Measurements from ENCODE around the gene MT1B. TPM values are rescaled to one million over a fixed set of nuclear protein-coding genes. Genes with fewer than 3 reads are reported as not detected.

Gene MT1B
- total and polyA plus RNA-seq, 2 of the 13 experiments (the other 11 are each of a cell fraction or from before 2014, with no cell fraction given), result 0.89 TPM; not detected in 1

DNA sequence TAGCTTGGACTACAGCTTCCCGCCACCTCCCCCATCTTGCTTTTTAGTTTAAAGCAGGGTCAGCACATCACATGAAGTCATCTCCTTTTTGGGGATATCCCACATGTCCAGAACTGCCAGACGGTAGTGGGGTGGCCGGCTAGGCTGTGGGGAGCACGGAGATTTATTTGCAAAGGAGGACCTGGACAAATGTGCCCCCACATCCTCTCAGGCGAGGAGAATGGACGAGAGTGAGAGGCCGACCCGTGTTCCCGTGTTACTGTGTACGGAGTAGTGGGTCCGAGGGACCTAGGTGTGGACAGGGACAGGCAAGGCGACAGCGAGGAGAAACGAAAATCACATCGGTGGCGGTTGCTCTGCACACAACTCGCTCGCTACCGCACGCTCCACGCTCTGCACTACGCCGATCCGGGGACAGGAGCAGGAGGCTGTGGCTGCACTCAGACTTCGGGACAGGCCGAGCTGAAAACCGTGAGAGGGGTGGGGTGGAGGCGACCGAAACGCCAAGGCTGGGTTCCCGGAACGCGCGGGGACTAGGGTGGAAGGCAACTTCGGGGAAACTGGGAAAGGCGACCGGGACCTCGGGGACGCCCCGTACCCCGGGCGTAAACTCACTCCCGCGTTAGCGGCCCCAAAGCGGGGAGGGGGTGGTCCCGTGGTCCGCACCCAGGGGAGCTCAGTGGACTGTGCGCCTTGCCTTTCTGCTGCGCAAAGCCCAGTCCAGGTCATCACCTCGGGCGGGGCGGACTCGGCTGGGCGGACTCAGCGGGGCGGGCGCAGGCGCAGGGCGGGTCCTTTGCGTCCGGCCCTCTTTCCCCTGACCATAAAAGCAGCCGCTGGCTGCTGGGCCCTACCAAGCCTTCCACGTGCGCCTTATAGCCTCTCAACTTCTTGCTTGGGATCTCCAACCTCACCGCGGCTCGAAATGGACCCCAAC lies 13.6 kb upstream of the MT1B start, which contains the start of gene MT1A (continued):
- TF ChIP-seq, protein P1, sequence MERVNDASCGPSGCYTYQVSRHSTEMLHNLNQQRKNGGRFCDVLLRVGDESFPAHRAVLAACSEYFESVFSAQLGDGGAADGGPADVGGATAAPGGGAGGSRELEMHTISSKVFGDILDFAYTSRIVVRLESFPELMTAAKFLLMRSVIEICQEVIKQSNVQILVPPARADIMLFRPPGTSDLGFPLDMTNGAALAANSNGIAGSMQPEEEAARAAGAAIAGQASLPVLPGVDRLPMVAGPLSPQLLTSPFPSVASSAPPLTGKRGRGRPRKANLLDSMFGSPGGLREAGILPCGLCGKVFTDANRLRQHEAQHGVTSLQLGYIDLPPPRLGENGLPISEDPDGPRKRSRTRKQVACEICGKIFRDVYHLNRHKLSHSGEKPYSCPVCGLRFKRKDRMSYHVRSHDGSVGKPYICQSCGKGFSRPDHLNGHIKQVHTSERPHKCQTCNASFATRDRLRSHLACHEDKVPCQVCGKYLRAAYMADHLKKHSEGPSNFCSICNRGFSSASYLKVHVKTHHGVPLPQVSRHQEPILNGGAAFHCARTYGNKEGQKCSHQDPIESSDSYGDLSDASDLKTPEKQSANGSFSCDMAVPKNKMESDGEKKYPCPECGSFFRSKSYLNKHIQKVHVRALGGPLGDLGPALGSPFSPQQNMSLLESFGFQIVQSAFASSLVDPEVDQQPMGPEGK (CRISPR knock-in tag; IDR thresholded peaks at IDR 0.05), result peak; percentile 53
- TF ChIP-seq TAF1 (CRISPR knock-in tag; IDR thresholded peaks at IDR 0.05) (peak; percentile 32; the same call in 1 of the 2 replicates), HMGXB4 (CRISPR knock-in tag; IDR thresholded peaks at IDR 0.05; ENCODE audit: borderline replicate concordance in 1 of 2, low read depth in 1 of 2) (0 out of 4 replicates have a peak, but pooled peaks of 1 of the 2 experiments have one; percentile 21), HNF4A (CRISPR knock-in tag; IDR thresholded peaks at IDR 0.05) (peak; percentile 56), FOSL2 (CRISPR knock-in tag; IDR thresholded peaks at IDR 0.05) (0 out of 2 replicates have a peak, but pooled peaks have one; percentile 17), ZBTB43 (CRISPR knock-in tag; conservative IDR thresholded peaks at IDR 0.05) (0 out of 2 replicates have a peak, but pooled peaks have one; percentile 21), ZNF713 (CRISPR knock-in tag; IDR thresholded peaks at IDR 0.05) (no peak), MYPOP (CRISPR knock-in tag; IDR thresholded peaks at IDR 0.05) (peak; percentile 98), ZMAT3 (CRISPR knock-in tag; conservative IDR thresholded peaks at IDR 0.05) (peak; percentile 53; the same call in 1 of the 2 replicates), NR0B2 (CRISPR knock-in tag; IDR thresholded peaks at IDR 0.05) (0 out of 2 replicates have a peak, but pooled peaks have one; percentile 49), GTF3A (CRISPR knock-in tag; conservative IDR thresholded peaks at IDR 0.05) (0 out of 2 replicates have a peak, but pooled peaks have one; percentile 36), HDAC1 (CRISPR knock-in tag; IDR thresholded peaks at IDR 0.05) (peak; percentile 26; the same call in 1 of the 2 replicates)
- TF ChIP-seq, protein P2, sequence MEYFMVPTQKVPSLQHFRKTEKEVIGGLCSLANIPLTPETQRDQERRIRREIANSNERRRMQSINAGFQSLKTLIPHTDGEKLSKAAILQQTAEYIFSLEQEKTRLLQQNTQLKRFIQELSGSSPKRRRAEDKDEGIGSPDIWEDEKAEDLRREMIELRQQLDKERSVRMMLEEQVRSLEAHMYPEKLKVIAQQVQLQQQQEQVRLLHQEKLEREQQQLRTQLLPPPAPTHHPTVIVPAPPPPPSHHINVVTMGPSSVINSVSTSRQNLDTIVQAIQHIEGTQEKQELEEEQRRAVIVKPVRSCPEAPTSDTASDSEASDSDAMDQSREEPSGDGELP (IDR thresholded peaks at IDR 0.05; ENCODE audit: borderline replicate concordance, low read depth), result no peak
- TF ChIP-seq, protein P3, sequence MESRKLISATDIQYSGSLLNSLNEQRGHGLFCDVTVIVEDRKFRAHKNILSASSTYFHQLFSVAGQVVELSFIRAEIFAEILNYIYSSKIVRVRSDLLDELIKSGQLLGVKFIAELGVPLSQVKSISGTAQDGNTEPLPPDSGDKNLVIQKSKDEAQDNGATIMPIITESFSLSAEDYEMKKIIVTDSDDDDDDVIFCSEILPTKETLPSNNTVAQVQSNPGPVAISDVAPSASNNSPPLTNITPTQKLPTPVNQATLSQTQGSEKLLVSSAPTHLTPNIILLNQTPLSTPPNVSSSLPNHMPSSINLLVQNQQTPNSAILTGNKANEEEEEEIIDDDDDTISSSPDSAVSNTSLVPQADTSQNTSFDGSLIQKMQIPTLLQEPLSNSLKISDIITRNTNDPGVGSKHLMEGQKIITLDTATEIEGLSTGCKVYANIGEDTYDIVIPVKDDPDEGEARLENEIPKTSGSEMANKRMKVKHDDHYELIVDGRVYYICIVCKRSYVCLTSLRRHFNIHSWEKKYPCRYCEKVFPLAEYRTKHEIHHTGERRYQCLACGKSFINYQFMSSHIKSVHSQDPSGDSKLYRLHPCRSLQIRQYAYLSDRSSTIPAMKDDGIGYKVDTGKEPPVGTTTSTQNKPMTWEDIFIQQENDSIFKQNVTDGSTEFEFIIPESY (CRISPR knock-in tag; IDR thresholded peaks at IDR 0.05), result no peak
